Chondrocyte (in vitro differentiated cells): ENCODE results near the gene HSH2D. TPM values are rescaled to one million over a fixed set of nuclear protein-coding genes. Genes with fewer than 3 reads are reported as not detected.

ENCODE experiments used
- DNase-seq: peaks from one replicate; pipeline ENCODE4 v3.0.0; 2021; ENCODE audit warnings: mixed read lengths, low spot score
- H3K27ac Mint-ChIP-seq: one replicate; pipeline ENCODE4 v1.8.0; 2021; ENCODE audit warnings: mild to moderate bottlenecking, moderate library complexity, mixed read lengths; ENCODE audit not compliant: unreplicated experiment
- H3K27me3 Mint-ChIP-seq: 2 replicates; pipeline ENCODE4 v1.8.0; 2021; ENCODE audit warnings: low read depth, mixed read lengths
- H3K36me3 Mint-ChIP-seq: 2 replicates; pipeline ENCODE4 v1.8.0; 2021; ENCODE audit warnings: low read depth, mixed read lengths
- H3K4me1 Mint-ChIP-seq: 2 replicates; pipeline ENCODE4 v1.8.0; 2021; ENCODE audit warnings: low read depth, mild to moderate bottlenecking, mixed read lengths
- H3K4me3 Mint-ChIP-seq: one replicate; pipeline ENCODE4 v1.8.0; 2021; ENCODE audit warnings: mild to moderate bottlenecking, moderate library complexity, mixed read lengths; ENCODE audit not compliant: unreplicated experiment
- H3K9me3 Mint-ChIP-seq: 2 replicates; pipeline ENCODE4 v1.8.0; 2021; ENCODE audit warnings: low read depth, mixed read lengths
- CTCF ChIP-seq: fragments of 200-600 bp; sonication (generic); IDR thresholded peaks from 2 replicates; pipeline ENCODE4 v1.5.0; 2021; ENCODE audit warnings: antibody characterized with exemption, mild to moderate bottlenecking, moderate library complexity
- long read RNA-seq: library from polyadenylated mRNA; stranded (forward); transcript quantifications from one replicate; pipeline ENCODE4 v2.0.0, GENCODE V29; 2021
- total RNA-seq: library from RNA; stranded (reverse); gene quantifications from 3 replicates; pipeline ENCODE4 v1.2.1, GENCODE V29; 2021

The HSH2D gene
- total RNA-seq: not detected in 3 replicates
- long read RNA-seq: 0 reads

DNA sequence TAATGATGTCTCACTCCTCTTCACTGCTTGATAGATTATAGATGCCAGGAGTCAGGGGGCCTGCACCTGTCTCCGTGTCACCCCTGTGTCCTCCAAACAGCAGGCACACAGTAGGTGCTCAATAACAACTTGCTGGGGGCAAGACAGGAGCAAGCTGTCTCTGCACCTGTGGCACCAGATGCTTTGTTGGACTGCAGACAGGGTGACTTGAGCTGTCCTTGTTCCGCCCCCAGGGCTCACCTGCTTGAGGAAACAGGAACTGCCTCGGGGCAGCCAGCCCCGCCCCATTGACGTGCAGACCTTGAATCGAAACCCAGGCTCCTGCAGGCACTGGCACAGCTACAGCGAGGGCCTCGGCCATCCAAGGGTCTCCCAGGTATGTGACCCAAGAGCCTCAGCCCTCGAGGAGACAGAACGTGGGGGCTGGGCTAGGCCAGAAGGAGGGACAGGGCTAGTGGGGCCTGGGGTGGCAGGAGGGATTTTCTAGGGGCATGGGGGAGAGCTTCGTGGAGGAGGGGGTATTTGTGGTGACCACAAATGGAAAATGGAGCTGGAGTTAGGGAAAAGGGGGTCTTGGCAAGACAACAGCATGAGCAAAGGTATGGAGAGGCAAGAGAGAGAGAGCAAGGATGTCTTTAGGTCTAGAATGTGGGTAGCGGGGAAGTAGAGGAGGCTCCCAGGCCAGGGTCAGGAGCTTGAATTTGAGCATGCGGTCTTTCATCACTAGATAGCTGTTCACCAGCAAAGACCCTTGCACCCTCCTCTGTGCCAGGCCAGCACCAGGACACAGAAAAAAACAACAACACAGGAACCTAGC lies at the start of gene HSH2D:
Gene HSH2D, plus strand, starts transcription at position 287 of the 817 bp plus-strand sequence. CDS start 5,066 bp downstream, outside the sequence.
- no peak for DNase-seq
- Mint-ChIP-seq H3K36me3 (no peaks in the 10 kb centered on the region), H3K27me3 (peaks cover 5% of the 10 kb centered on the region), H3K27ac (no peak within 1 kb of the TSS), H3K9me3 (no peaks in the 10 kb centered on the region), H3K4me1 (no peaks in the 10 kb centered on the region), H3K4me3 (no peak within 1 kb of the TSS)
- no peak for TF ChIP-seq CTCF

DNA sequence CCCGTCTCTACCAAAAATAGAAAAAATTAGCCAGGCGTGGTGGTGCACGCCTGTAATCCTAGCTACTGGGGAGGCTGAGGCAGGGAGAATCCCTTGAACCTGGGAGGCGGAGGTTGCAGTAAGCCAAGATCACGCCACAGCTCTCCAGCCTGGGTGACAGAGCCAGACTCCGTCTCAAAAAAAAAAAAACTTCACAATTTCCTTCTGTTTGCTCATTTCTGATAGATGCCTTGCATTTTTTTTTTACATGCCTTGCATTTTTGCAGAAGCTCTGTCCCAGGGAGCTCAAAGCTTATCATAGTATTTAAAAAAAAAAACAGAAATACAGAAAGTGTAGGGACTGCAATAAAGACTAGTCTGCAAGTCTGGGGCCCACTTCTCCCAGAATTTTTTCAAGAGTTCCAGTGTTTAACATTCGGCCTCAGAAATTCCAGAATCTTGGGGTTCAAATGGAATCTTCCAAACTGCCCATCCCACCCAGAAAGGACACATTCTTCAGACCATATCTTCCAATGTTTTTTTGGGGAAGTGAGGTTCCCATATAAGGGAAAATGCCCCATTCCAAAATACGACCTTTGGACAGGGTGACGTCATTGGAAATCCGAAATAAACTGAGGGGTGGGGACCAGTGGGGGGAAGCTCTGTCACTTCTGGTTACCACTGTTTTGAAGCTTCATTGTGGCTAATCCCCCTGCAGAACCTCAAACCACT lies 49.0 kb upstream of the HSH2D start:
- no peak for TF ChIP-seq CTCF
- no peaks in the 10 kb centered on the region for H3K9me3 Mint-ChIP-seq
- H3K4me1 Mint-ChIP-seq: peaks cover 62% of the 10 kb centered on the region
- H3K36me3 Mint-ChIP-seq: peaks cover 68% of the 10 kb centered on the region
- no peak overlapping the region for H3K4me3 Mint-ChIP-seq
- DNase-seq: no peak
- no peaks in the 10 kb centered on the region for H3K27me3 Mint-ChIP-seq
- H3K27ac Mint-ChIP-seq: peak overlapping the region; percentile 90

DNA sequence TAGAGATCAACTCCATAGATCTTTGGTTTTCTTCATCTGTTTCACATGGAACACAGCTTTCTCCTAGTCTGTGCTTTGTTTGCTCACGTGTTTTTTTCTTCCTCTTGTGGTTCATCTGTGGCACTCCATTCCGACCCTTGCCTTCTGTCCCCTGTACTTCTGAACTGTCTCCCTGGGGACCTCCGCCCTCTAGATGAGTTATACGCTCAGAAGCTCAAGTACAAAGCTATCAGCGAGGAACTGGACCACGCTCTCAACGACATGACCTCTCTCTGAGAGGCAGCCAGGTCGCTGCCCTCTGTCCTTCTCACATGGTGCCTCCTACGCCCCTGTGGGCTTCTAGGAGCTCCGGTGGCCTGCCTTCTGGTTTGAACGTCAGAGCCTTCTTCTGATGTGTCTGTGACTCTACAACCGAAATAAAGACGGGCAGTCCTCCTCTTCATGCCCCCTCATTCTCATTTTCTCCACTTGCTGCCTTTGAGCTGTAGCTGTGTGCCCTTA lies 48.4 kb upstream of the HSH2D start:
- Mint-ChIP-seq H3K4me3 (no peak overlapping the region), H3K9me3 (no peaks in the 10 kb centered on the region), H3K27ac (peak overlapping the region; percentile 82), H3K36me3 (peaks cover 68% of the 10 kb centered on the region), H3K4me1 (peaks cover 61% of the 10 kb centered on the region), H3K27me3 (no peaks in the 10 kb centered on the region)
- TF ChIP-seq CTCF: no peak
- DNase-seq: no peak

- H3K27ac Mint-ChIP-seq: peak overlapping the region; percentile 80
- H3K36me3 Mint-ChIP-seq: peaks cover 66% of the 10 kb centered on the region
- H3K27me3 Mint-ChIP-seq: no peaks in the 10 kb centered on the region
- peaks cover 55% of the 10 kb centered on the region for H3K4me1 Mint-ChIP-seq
- no peak for TF ChIP-seq CTCF
- no peak for DNase-seq
- no peak overlapping the region for H3K4me3 Mint-ChIP-seq
- no peaks in the 10 kb centered on the region for H3K9me3 Mint-ChIP-seq
Measured at GRCh38 chr19:16096280-16096855, 47.1 kb upstream of the HSH2D start.

DNA sequence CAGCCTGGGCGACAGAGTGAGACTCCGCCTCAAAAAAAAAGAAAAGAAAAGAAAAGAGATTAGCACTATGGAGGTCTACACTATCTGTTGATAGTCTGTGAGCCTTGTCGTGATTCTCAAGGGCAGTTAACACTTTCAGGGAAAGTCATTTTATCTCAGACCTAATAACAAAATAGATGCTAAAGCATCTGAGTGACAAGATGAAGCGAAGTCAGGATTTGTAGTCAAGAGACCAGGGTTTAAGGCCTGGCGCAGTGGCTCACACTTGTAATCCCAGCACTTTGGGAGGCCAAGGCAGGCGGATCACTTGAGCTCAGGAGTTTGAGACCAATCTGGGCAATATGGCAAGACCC lies 45.1 kb upstream of the HSH2D start:
- DNase-seq: no peak
- H3K27ac Mint-ChIP-seq: peak overlapping the region; percentile 60
- TF ChIP-seq CTCF: no peak
- H3K36me3 Mint-ChIP-seq: peaks cover 62% of the 10 kb centered on the region
- H3K4me3 Mint-ChIP-seq: no peak overlapping the region
- H3K27me3 Mint-ChIP-seq: no peaks in the 10 kb centered on the region
- H3K4me1 Mint-ChIP-seq: peaks cover 42% of the 10 kb centered on the region
- no peaks in the 10 kb centered on the region for H3K9me3 Mint-ChIP-seq
